Vagina (tissue), 2 donors: Measurements from ENCODE around the gene WDR73. TPM values are rescaled to one million over a fixed set of nuclear protein-coding genes. Genes with fewer than 3 reads are reported as not detected.

Source experiments
- DNase-seq, 2 donors: peaks; one replicate each; pipeline ENCODE4 v3.0.0-alpha.2; 2017; ENCODE audit errors: extremely low spot score in 2 of 2
- H3K27ac ChIP-seq: fragments of 200-600 bp; sonication (generic); one replicate; pipeline ENCODE4 v1.5.1; 2019
- H3K27me3 ChIP-seq: fragments of 200-600 bp; sonication (generic); one replicate; pipeline ENCODE4 v1.5.1; 2019
- H3K36me3 ChIP-seq, 2 donors: fragments of 200-600 bp; sonication (generic); one replicate each; pipeline ENCODE4 v1.5.1; 2017 to 2019
- H3K4me1 ChIP-seq: fragments of 200-600 bp; sonication (generic); one replicate; pipeline ENCODE4 v1.5.1; 2019
- H3K4me3 ChIP-seq, 2 donors: fragments of 200-600 bp; sonication (generic); 1 replicate in 1 of 2; 2 replicates in 1 of 2; pipeline ENCODE4 v1.5.1; 2016 to 2019
- H3K9me3 ChIP-seq: fragments of 200-600 bp; sonication (generic); one replicate; pipeline ENCODE4 v1.5.1; 2019
- POLR2A ChIP-seq, 2 donors: fragments of 450-650 bp; IDR thresholded peaks; one replicate each; pipeline ENCODE4 v1.6.1; 2017; ENCODE audit warnings: antibody characterized with exemption in 2 of 2, mild to moderate bottlenecking in 2 of 2, moderate library complexity in 2 of 2
- POLR2AphosphoS5 ChIP-seq, 2 donors: sonication (generic); formaldehyde crosslinking; IDR thresholded peaks; one replicate each; pipeline ENCODE4 v1.9.0; 2017; ENCODE audit warnings: antibody characterized with exemption in 2 of 2, mild to moderate bottlenecking in 2 of 2, low read depth in 1 of 2; ENCODE audit not compliant: insufficient read depth in 1 of 2
- intact Hi-C: fragments of 100-400 bp; cut with DNase I; formaldehyde crosslinking; loops from one replicate; pipeline ENCODE4 v1.15.1; 2023
- total RNA-seq: library from RNA; depleted of rRNA; stranded (reverse); fragments of >200 nt; gene quantifications from one replicate; pipeline ENCODE4 v1.2.3, GENCODE V29; 2016
- TF ChIP-seq, protein P1 (sequence below), 3 experiments: fragments of 450-650 bp in 2 of 3; fragments of 200-600 bp in 1 of 3; sonication (generic) in 1 of 3; IDR thresholded peaks; one replicate each; pipeline ENCODE4 v1.5.1; 2017 to 2019; ENCODE audit warnings: antibody characterized with exemption in 3 of 3, mild to moderate bottlenecking in 2 of 3, moderate library complexity in 2 of 3

The WDR73 gene
- total RNA-seq, 1 donor from 2014 or later, result 24.1 TPM

DNA sequence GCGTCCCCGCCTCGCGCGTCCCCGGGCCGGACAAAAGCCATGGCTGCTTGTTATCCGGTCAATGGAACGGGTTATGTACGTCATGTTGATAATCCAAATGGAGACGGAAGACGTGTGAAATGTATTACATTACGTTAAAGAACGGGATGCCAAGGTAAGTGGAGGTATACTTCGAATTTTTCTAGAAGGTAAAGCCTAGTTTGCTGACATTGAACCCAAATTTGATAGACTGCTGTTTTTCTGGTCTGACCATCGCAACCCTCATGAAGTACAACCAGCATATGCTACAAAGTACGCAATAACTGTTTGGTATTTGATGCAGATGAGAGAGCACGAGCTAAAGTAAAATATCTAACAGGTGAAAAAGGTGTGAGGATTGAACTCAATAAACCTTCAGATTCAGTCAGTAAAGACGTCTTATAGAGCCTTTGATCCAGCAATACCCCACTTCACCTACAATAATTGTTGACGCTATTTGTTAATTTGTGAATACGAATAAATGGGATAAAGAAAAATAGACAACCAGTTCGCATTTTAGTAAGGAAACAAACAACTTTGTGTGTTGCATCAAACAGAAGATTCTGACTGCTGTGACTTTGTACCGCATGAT is 19.8 kb downstream of the WDR73 start:
- peaks cover 0 to 21% of the 10 kb centered on the region in 2 donors for H3K36me3 ChIP-seq
- no peaks in the 10 kb centered on the region for H3K9me3 ChIP-seq
- H3K4me3 ChIP-seq, result peak overlapping the region; percentile 54 to 60
- peaks cover 40% of the 10 kb centered on the region for H3K4me1 ChIP-seq
- H3K27ac ChIP-seq, result peak overlapping the region; percentile 93
- intact Hi-C loops, result no loop called here
- TF ChIP-seq POLR2A (IDR thresholded peaks at IDR 0.05) (no peak), POLR2AphosphoS5 (IDR thresholded peaks at IDR 0.05; ENCODE audit: insufficient read depth in 1 of 2, low read depth in 1 of 2) (no peak)
- TF ChIP-seq, protein P1, sequence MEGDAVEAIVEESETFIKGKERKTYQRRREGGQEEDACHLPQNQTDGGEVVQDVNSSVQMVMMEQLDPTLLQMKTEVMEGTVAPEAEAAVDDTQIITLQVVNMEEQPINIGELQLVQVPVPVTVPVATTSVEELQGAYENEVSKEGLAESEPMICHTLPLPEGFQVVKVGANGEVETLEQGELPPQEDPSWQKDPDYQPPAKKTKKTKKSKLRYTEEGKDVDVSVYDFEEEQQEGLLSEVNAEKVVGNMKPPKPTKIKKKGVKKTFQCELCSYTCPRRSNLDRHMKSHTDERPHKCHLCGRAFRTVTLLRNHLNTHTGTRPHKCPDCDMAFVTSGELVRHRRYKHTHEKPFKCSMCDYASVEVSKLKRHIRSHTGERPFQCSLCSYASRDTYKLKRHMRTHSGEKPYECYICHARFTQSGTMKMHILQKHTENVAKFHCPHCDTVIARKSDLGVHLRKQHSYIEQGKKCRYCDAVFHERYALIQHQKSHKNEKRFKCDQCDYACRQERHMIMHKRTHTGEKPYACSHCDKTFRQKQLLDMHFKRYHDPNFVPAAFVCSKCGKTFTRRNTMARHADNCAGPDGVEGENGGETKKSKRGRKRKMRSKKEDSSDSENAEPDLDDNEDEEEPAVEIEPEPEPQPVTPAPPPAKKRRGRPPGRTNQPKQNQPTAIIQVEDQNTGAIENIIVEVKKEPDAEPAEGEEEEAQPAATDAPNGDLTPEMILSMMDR (IDR thresholded peaks at IDR 0.05), result no peak
- H3K27me3 ChIP-seq, result no peaks in the 10 kb centered on the region
- DNase-seq, result no peak

DNA sequence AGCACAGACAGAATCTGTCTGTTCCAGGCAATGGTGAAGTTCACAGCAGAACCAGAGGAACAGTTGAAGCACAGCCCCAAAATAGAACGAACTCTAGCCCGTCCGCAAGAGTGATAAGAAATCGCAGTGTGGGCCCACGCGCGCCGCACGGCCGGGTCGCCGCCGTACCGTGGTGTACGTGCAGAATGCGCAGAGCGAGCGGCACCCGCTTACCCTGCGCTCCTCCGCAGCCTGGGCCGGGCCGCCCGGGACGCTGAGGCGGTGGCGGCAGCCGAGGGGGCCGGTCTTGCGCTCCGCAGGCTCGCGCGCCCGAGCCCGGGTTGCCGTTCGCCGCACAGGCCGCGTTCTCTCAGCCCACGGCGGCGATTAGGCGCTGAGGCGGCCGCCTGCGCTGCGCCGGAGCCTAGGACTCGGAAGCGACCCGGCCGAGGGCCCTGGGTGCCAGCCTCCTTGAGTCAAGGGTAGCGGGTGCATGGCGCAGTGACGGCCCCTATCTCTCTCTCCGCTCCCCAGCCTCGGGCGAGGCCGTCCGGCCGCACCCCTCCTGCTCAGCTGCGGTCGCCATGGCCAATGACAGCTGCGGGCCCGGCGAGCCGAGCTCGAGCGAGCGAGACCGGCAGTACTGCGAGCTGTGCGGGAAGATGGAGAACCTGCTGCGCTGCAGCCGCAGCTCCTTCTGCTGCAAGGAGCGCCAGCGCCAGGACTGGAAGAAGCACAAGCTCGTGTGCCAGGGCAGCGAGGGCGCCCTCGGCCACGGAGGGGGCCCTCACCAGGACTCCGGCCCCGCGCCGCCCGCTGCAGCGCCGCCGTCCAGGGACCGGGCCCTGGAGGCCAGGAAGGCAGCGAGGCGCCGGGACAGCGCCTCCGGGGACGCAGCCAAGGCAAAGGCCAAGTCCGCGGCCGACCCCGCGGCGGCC is 20.5 kb downstream of the WDR73 start:
- intact Hi-C loops, result no loop called here
- Histone ChIP-seq H3K27me3 (no peaks in the 10 kb centered on the region), H3K9me3 (no peaks in the 10 kb centered on the region), H3K4me3 (peak overlapping the region; percentile 54 to 60), H3K27ac (peak overlapping the region; percentile 93), H3K4me1 (peaks cover 40% of the 10 kb centered on the region), H3K36me3 (peaks cover 0 to 15% of the 10 kb centered on the region in 2 donors)
- no peak for DNase-seq
- TF ChIP-seq POLR2AphosphoS5 (IDR thresholded peaks at IDR 0.05; ENCODE audit: insufficient read depth in 1 of 2, low read depth in 1 of 2) (peak in 1 of 2 donors; percentile 63), POLR2A (IDR thresholded peaks at IDR 0.05) (no peak)
- TF ChIP-seq, protein P1 (IDR thresholded peaks at IDR 0.05), result no peak

DNA sequence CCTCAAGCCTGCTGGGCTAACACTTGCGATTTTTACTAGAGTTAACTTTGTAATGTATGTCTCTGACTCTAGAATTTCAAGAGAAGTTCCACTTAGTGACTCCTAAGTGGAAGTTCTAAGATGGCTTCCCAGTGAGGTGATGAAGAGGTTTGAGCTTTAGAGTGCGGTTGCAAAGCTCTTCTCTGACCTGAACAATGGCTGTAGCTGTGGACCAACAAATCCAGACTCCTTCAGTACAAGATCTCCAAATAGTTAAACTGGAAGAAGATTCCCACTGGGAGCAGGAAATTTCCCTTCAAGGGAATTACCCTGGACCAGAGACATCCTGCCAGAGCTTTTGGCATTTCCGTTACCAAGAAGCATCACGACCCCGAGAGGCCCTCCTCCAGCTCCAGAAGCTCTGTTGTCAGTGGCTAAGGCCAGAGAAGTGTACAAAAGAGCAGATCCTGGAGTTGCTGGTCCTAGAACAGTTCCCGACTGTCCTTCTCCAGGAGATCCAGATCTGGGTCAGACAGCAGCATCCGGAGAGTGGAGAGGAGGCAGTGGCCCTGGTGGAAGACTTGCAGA is 22.3 kb downstream of the WDR73 start:
- TF ChIP-seq POLR2A (IDR thresholded peaks at IDR 0.05), result no peak
- no peak for TF ChIP-seq POLR2AphosphoS5 (IDR thresholded peaks at IDR 0.05; ENCODE audit: insufficient read depth in 1 of 2, low read depth in 1 of 2)
- TF ChIP-seq, protein P1 (IDR thresholded peaks at IDR 0.05), result no peak
- Histone ChIP-seq H3K36me3 (peaks cover 0 to 5% of the 10 kb centered on the region in 2 donors), H3K4me3 (peak overlapping the region; percentile 54 to 60), H3K27ac (peak overlapping the region; percentile 93), H3K9me3 (no peaks in the 10 kb centered on the region), H3K4me1 (peaks cover 40% of the 10 kb centered on the region), H3K27me3 (no peaks in the 10 kb centered on the region)
- no peak for DNase-seq
- intact Hi-C loops, result no loop called here

DNA sequence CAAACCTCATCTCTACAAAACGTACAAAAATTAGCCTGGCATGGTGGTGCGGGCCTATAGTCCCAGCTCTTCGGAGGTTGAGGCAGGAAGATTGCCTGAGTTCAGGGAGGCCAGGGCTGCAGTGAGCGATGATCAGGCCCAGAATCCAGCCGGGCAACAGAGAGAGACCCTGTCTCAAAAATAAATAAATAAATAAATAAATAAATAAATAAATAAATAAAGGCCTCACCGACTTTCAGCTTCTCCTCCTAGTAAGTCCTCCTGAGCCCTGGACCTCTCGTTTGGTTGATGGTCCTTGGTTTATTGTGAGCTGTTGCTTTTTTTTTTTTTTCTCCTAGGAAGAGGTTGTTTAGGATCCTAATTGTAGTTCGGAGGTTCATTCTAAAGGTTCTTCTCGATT is 25.1 kb downstream of the WDR73 start:
- intact Hi-C loops, result no loop called here
- Histone ChIP-seq H3K27me3 (no peaks in the 10 kb centered on the region), H3K4me3 (no peak overlapping the region), H3K4me1 (peaks cover 25% of the 10 kb centered on the region), H3K9me3 (no peaks in the 10 kb centered on the region), H3K27ac (no peak overlapping the region), H3K36me3 (no peaks in the 10 kb centered on the region)
- TF ChIP-seq, protein P1 (IDR thresholded peaks at IDR 0.05), result no peak
- TF ChIP-seq POLR2A (IDR thresholded peaks at IDR 0.05) (no peak), POLR2AphosphoS5 (IDR thresholded peaks at IDR 0.05; ENCODE audit: insufficient read depth in 1 of 2, low read depth in 1 of 2) (no peak)
- DNase-seq, result no peak
